ENCODE measurements around the gene TRIM26.
"Not testable (repeated sequence)": the region's sequence is repeated elsewhere in the genome, so short reads cannot be mapped to it uniquely, and the experiment has no call there.

Gene TRIM26

DNA sequence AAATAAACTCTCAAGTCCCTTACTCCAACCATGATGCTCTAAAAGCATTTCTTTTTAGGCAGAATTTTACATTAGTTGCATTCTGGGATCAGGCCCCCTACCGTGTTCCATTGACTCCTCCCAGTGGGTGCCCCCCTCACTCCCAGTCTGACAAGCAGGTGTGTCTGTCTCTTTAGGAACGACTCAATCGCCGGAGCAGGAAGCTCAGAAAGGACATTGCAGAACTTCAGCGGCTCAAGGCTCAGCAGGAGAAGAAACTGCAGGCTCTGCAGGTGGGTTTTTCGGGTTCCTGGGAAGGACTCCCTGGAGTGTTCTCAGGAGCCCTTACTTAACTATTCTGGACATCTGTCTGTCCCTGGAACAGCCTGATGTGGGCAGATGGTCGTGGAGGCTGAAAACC is 67.4 kb downstream of the TRIM26 start:
- no peak for TF ChIP-seq CTCF (IDR thresholded peaks at IDR 0.05; ENCODE audit: borderline replicate concordance, insufficient read depth, low read depth, low read length)

DNA sequence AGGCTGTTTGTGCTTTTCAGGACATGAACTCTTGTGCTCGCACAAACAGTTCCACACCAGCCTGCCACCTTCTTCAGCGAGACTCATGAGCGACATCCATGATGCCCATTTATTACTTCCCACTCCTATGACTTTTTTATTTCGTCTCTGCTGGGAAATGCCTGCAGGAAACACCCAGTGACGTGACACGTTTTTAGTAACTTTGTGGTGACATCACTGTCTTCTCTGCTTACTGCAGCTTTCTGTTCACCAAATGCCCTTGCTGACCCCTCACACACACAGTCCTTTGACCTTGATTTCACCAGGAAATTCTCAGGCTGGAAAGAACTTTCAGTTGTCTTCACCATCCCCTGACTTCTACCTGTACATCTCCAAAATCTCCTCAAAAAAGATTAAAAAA is 68.4 kb downstream of the TRIM26 start:
- TF ChIP-seq CTCF (IDR thresholded peaks at IDR 0.05; ENCODE audit: borderline replicate concordance, insufficient read depth, low read depth, low read length): no peak
- H3K4me3 ChIP-seq (ENCODE audit: low read depth, low read length): no peak overlapping the region

More for the DNA sequence above, 67.4 kb downstream of the TRIM26 start:
- no peak overlapping the region for H3K4me3 ChIP-seq (ENCODE audit: low read depth, low read length)

- no peak overlapping the region for H3K4me3 ChIP-seq (ENCODE audit: low read depth, low read length)
- TF ChIP-seq CTCF (IDR thresholded peaks at IDR 0.05; ENCODE audit: borderline replicate concordance, insufficient read depth, low read depth, low read length): no peak
These were observed 69.4 kb downstream of the TRIM26 start for GRCh38 chr6:30143780-30144179.

GRCh38 chr6:30142665-30143064 is 70.5 kb downstream of the TRIM26 start:
- no peak for TF ChIP-seq CTCF (IDR thresholded peaks at IDR 0.05; ENCODE audit: borderline replicate concordance, insufficient read depth, low read depth, low read length)
- H3K4me3 ChIP-seq (ENCODE audit: low read depth, low read length): no peak overlapping the region

- H3K4me3 ChIP-seq (ENCODE audit: low read depth, low read length): not testable (repeated sequence)
These were observed 73.0 kb downstream of the TRIM26 start for GRCh38 chr6:30140240-30140639.

- TF ChIP-seq CTCF (IDR thresholded peaks at IDR 0.05; ENCODE audit: borderline replicate concordance, insufficient read depth, low read depth, low read length): no peak
- H3K4me3 ChIP-seq (ENCODE audit: low read depth, low read length): no peak overlapping the region
These were observed 76.5 kb downstream of the TRIM26 start for GRCh38 chr6:30136570-30137286.

- no peak within 1 kb of the TSS for H3K4me3 ChIP-seq (ENCODE audit: low read depth, low read length)
- TF ChIP-seq CTCF (IDR thresholded peaks at IDR 0.05; ENCODE audit: borderline replicate concordance, insufficient read depth, low read depth, low read length): no peak
These were observed 77.4 kb downstream of the TRIM26 start, which contains the start of gene TRIM40 for GRCh38 chr6:30135757-30136156. TSS of gene TRIM40 (plus strand) at chr6:30136140. CDS start at chr6:30137037, 897 bp downstream.
